GM12865 (cell line): ENCODE data around the gene AOAH.

ENCODE experiments used
- DNase-seq: peaks from one replicate; pipeline ENCODE4 v3.0.0; 2010; ENCODE audit warnings: low read depth
- H3K4me3 ChIP-seq: 2 replicates; pipeline ENCODE4 v1.5.1; 2011; ENCODE audit warnings: mild to moderate bottlenecking, low read depth, low read length, control low read depth
- TF ChIP-seq, protein P1 (sequence below): IDR thresholded peaks from 2 replicates; pipeline ENCODE4 v1.5.1; 2011; ENCODE audit warnings: low read length, control low read depth, low read depth, inconsistent platforms; ENCODE audit not compliant: insufficient read depth; ENCODE audit errors: missing control alignments

AOAH gene

DNA sequence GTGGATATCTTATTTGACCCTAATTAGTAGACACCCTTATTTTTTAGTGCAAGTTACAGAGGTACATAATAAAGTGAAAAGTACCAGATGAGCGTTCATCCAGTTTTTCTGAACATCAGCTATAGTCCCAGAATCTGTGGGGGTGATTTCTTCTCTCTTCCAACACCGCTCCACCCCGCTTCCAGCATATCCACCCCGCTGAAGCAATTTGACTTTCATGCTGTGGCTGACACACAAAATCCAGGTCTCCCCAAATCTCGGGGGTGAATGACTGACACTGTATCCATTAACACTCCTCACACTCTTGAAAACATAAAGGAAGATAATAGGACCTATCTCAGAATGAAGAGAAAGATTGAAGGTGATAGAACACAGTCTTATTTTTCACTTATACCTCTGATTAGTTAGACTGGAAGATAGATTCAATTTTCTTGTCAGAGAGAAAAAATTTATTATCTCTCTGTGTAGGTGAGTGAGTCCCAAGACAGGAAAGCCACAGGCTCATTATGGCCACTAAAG, 191.3 kb downstream of the AOAH start:
- no peak overlapping the region for H3K4me3 ChIP-seq
- TF ChIP-seq, protein P1, sequence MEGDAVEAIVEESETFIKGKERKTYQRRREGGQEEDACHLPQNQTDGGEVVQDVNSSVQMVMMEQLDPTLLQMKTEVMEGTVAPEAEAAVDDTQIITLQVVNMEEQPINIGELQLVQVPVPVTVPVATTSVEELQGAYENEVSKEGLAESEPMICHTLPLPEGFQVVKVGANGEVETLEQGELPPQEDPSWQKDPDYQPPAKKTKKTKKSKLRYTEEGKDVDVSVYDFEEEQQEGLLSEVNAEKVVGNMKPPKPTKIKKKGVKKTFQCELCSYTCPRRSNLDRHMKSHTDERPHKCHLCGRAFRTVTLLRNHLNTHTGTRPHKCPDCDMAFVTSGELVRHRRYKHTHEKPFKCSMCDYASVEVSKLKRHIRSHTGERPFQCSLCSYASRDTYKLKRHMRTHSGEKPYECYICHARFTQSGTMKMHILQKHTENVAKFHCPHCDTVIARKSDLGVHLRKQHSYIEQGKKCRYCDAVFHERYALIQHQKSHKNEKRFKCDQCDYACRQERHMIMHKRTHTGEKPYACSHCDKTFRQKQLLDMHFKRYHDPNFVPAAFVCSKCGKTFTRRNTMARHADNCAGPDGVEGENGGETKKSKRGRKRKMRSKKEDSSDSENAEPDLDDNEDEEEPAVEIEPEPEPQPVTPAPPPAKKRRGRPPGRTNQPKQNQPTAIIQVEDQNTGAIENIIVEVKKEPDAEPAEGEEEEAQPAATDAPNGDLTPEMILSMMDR = no peak
- no peak for DNase-seq

DNA sequence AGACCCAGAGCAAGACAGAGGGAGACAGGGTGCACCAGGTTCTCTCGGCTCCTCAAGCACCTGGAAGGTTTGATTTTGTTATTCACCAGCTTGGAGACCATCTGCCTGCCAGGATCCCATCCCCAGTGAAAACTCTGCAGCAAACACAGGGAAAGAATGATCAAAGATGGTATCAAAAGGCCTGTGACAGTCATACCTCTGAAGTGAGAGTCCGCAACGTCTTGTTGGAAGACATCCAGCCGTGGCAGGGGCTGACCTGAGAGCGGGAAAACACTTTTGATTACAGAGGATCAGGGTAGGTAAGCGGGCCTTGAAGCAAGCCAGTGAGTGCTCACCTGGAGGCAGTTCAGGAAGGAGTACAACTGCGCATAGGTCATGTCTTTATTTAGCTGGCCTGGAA, 192.3 kb downstream of the AOAH start:
- no peak for DNase-seq
- no peak overlapping the region for H3K4me3 ChIP-seq
- TF ChIP-seq, protein P1 = no peak

DNA sequence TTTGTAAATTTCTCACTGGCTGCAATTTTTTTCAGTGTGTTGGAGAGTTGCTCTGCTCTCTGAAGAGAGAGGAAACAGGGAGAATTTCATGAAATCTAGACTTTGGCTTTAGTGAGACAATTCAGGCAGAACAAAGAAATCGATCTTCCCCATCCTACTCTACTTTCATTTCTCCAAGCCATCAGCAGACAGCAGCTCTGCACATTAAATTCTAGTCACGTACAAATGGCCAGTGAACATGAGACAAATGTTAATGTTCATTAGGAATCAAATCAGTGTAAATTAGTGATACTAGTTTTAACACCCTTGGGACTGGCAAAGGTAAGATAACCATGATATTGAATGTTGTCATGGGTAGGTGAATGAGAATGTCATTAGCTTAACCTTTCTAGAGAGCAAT, 193.8 kb downstream of the AOAH start:
- no peak overlapping the region for H3K4me3 ChIP-seq
- DNase-seq = no peak
- TF ChIP-seq, protein P1 = no peak

DNA sequence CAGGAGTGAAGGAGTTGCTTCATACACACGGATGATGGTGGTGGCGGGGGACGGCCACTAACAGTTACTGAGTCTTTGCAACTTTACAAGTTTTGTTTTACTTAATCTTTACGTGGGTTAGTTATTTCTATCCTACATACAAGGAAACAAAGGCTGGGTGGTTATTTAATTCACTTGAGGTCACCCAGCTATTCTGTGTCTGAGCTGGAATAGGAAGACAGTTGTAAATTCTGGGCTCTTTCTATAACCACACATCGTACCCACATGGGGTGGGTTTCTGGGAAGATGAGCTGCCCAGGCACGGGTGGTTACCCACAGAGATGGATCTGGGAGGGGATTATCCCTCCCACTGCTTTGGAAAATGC, 196.8 kb downstream of the AOAH start:
- DNase-seq = no peak
- H3K4me3 ChIP-seq = no peak overlapping the region
- TF ChIP-seq, protein P1 = no peak

DNA sequence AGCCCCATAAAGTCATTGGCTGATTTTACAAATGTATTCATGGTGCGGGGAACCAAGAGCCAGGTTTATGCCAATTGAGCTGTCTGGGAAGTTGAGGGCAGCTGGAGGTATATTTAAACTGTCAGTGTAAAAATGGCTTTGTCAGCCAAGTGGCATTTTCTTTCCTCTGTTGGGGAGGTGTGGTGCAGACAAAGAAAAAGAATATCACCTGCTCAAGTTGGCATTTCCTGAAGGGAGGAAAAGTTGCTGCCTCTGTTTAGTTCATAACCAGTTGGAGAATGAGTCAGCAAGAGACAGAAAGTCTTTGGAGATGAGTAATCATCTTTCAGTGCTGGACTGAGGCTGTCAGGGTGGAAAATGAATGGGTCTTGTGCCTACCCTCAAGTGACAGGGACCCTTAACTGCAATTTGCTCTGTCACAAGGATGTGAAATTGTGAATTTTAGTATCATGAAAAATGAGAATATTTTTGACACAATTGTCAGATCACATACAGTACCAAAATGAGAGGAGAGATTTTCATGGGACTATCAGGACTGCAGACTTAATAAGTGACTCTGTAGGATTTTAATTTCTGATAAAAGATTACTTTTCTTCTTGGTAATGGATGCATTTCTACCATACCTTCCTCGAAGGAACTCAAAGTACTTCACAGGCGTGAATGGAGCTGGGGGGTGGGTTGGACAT, 197.3 kb downstream of the AOAH start:
- TF ChIP-seq, protein P1 = no peak
- H3K4me3 ChIP-seq = no peak overlapping the region
- peak; percentile 39 for DNase-seq

DNA sequence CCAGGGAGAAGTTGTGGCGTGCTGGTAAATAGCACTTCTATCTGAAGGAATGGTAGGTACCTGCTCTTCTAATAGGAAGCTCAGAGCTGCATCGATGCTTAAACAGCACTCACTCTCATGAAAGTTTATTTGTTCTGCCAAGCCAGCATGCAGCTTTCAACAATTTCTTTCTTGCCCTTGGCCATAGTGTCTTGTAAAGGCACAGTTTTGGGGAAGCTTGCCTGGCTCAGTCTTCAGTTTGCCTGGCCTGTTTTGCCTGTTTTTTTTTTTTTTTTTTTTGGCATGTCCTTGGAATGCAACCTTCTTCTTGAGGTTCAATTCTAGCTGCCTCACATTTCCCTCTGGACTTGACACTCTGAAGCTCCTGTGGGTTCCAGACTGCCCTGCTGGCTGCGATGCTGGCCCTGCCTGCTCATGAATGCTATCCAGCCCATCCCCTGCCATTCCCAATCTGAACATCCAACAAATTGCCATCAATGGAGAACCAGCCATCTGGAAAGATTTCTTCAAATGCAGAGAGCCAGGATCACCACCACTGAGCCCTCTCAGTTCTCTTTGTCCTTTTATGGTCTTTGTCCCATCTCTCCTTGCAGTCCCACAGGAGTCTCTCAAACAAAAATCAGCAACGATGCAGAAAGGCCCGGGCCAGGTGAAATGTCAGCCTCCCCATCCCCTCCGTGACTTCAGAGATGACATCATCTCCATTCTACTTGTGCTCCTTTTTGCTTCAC, 200.8 kb downstream of the AOAH start:
- TF ChIP-seq, protein P1 = no peak
- no peak overlapping the region for H3K4me3 ChIP-seq
- DNase-seq = no peak
